Left kidney (tissue), 2 donors: Measurements from ENCODE around the gene PRDM5. TPM values are rescaled to one million over a fixed set of nuclear protein-coding genes. Genes with fewer than 3 reads are reported as not detected.

ENCODE experiments used
- DNase-seq: peaks from one replicate; pipeline ENCODE4 v3.0.0-alpha.2; 2013
- polyA plus RNA-seq: library from polyadenylated mRNA; unstranded; fragments of 120-200 nt; gene quantifications from one replicate; pipeline ENCODE4 v1.2.1, GENCODE V29; 2013; ENCODE audit not compliant: insufficient read length

The PRDM5 gene
- polyA plus RNA-seq, 1 donor, result 23.6 TPM

DNA sequence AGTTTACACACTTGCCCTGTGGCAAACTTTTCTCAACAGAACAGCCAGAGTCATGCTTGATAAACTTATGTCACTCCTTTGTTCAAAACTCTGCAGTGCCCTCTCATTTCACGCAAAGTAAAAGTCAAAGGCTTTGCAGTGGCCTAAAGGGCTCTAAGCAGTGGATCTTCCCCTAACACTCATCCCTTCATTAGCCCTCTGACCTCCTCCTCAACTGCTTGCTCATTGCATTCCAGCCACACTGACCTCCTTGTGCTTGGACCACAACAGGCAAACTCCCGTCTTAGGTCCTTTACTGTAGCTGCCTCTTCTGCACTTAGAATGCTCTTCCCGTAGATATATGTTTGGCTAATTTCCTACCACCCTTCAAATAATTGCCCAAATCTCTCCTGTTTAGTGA lies 5.6 kb downstream of the PRDM5 start:
- no peak for DNase-seq

DNA sequence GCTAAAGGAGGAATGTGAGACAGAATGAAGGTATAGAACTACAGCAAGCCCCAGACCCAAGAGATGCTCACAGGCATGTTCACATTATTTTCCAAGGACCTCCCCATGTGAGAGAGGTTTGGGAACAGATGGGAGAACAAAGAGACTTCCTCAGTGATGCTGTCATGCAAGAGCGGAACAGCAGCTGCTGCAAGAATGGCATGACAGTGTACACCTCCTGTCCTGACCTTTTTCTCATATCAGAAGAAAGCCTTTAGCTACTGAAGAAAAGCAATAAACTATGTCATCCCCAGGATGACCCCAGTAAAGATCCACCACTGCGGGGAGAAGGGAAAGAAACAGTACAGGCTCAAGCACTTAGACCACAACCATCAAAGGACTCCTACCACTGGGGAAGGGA lies 7.2 kb downstream of the PRDM5 start:
- DNase-seq, result no peak

GRCh38 chr4:120903419-120903818 lies 19.1 kb downstream of the PRDM5 start:
- DNase-seq, result no peak

GRCh38 chr4:120902925-120903324 lies 19.6 kb downstream of the PRDM5 start:
- DNase-seq, result no peak

DNA sequence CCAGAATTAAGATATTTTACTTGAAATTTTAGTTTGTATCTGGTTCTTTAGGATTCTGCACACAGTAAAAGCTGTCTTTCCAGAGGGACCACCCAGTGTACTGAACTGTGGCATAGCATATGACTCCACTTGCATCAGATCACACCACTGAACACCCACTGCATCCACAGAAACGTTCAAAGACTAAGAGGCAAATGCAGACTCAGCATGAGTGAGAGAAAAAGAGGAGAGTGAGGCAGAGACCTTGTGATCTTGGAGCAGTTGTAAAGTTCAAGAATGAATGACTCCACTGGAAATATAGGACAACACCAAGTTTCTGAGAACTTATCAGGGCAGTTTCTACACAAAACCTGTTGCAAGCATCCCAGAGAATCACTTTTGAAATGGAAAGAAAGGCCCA lies 20.8 kb downstream of the PRDM5 start:
- DNase-seq, result no peak

GRCh38 chr4:120897981-120898719 lies 24.4 kb downstream of the PRDM5 start:
- DNase-seq, result no peak

- DNase-seq, result no peak
These were observed 27.0 kb downstream of the PRDM5 start for GRCh38 chr4:120895554-120895953.

DNA sequence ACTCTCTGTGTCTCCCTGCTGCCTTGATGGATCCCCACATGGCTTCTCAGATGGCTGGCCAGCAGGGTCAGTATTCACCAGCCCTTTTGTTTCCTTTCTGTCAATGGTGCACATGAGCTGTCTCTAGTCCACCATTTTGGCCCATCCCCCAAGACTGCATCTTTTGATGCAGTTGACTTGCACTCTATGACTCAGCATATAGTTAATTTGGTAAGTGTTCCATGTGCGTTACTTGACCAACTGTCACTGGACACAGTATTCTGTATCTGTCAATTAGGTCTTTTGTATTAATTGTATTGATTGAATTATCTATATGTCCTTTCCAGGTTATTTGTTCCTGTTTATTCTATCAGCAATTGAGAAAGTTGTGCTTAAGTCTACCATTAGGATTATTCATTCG lies 29.2 kb downstream of the PRDM5 start:
- no peak for DNase-seq

GRCh38 chr4:120886191-120886590 lies 36.3 kb downstream of the PRDM5 start:
- DNase-seq, result no peak

GRCh38 chr4:120881846-120882245 lies 40.7 kb downstream of the PRDM5 start:
- DNase-seq, result no peak

GRCh38 chr4:120881351-120881750 lies 41.2 kb downstream of the PRDM5 start:
- DNase-seq, result no peak

DNA sequence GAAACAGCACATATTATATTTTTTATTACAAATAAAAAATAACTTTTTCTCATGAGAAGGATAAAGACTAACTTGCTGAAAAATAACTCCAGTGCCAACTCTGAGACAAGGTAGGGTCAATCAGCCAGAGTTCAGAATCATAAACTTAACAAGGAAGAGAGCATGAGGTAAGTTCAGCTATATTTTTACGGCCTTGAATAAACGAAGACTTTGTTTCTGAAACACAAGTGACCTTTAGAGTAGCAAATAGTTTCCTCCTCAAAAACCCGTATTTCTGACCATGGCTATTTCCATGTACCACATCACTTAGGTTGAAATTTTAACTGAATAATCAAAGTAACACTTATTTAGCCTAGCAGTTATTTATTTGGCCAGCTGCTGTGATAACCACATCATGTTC lies 45.5 kb downstream of the PRDM5 start:
- DNase-seq, result no peak

GRCh38 chr4:120874792-120875774 lies 47.4 kb downstream of the PRDM5 start:
- DNase-seq, result no peak

GRCh38 chr4:120873554-120873953 lies 49.0 kb downstream of the PRDM5 start:
- no peak for DNase-seq

GRCh38 chr4:120871173-120871572 lies 51.4 kb downstream of the PRDM5 start:
- no peak for DNase-seq

- no peak for DNase-seq
These were observed 52.2 kb downstream of the PRDM5 start for GRCh38 chr4:120870279-120870673.

DNA sequence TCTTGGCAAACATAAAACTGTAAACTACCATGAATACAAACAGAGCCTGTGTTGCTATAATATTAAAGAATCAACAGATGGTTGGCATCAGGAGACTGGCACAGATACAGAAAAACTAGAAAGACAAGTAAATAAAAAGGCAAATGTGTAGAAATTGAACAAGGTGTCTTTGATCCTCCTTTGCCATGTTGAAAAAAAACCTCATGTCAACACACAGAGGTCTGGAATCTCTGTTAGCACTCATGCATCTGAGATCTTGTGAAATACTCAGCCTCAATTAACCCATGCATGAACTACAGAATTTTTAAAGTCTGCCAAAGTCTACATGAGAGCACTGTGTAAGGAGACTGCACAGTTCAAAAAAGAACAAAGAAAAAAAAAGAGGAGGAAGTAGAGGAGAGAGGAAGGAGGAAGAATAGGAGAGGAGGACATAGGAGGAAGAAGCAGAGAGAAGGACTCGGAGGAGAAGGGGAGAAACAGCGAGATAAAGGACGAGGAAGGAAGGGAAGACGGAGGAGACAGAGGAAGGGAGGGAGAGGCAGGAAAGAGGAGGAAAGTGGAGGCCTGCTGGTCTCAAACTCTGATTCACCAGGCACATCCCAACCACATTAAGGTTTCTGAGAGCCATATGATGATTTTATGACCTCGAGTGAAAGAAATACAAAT lies 52.8 kb downstream of the PRDM5 start:
- DNase-seq, result no peak

- DNase-seq, result no peak
These were observed 55.0 kb downstream of the PRDM5 start for GRCh38 chr4:120867506-120867905.

GRCh38 chr4:120865985-120866384 lies 56.5 kb downstream of the PRDM5 start:
- no peak for DNase-seq

- DNase-seq, result no peak
These were observed 57.6 kb downstream of the PRDM5 start for GRCh38 chr4:120864969-120865368.

GRCh38 chr4:120862432-120862831 lies 60.1 kb downstream of the PRDM5 start:
- DNase-seq, result no peak

DNA sequence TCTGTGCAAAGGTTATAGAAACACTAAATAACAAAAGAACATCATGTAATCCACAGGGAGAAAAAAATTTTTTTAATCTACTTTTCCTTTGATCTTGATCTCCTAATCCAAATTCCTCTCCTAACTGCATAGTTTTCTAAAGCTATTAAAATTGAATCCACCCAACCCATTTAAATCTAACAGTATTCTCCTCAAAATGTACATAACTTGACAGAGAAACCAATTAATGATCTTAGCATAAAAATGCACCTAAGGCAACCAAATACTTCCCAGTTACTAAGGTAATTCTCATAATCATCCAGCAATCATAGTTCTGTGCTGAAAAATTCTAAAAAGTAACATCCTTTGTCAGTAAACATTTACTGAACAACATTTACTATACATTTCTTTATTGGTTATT lies 60.7 kb downstream of the PRDM5 start:
- no peak for DNase-seq

DNA sequence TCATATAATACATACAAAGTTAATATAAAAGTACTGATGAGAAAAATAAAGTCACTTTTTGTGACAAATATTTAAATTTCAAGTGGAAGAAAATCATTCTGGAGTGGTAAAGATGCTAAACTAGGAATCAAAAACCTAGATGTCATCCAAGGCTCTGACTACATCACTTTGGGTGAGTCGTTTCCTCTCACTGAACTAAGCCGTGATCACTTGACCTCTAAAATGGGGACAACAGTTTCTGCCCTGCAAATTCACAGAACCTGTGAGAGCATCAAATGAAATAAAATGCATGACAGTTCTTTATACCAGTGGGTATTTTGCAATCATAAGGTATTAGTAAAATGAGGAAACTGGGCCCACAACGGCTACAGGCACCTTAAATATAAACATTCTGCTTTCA lies 63.8 kb downstream of the PRDM5 start:
- no peak for DNase-seq
